ENCODE results near the gene DRC3. TPM values are rescaled to one million over a fixed set of nuclear protein-coding genes. Genes with fewer than 3 reads are reported as not detected.

The DRC3 gene
- total and polyA plus RNA-seq, 5 donors from 2014 or later: not detected

- H3K4me3 Mint-ChIP-seq: peak overlapping the region; percentile 83 to 94 (median 88)
- Histone ChIP-seq H3K4me3 (ENCODE audit: low read depth, low read length) (peak overlapping the region; percentile 74), H3K27ac (ENCODE audit: insufficient read depth, low read length, poor library complexity, severe bottlenecking) (peak overlapping the region; percentile 82), H3K4me1 (ENCODE audit: control insufficient read depth, insufficient read depth, low read length, poor library complexity, severe bottlenecking) (peaks cover 32% of the 10 kb centered on the region), H3K27me3 (ENCODE audit: control insufficient read depth, insufficient read depth, low read length) (no peaks in the 10 kb centered on the region), H3K9me3 (ENCODE audit: control insufficient read depth in 2 of 2, low read length in 2 of 2) (no peaks in the 10 kb centered on the region), H3K36me3 (ENCODE audit: control insufficient read depth, insufficient read depth, low read length) (no peaks in the 10 kb centered on the region)
- H3K36me3 Mint-ChIP-seq: no peaks in the 10 kb centered on the region
- DNase-seq (peak in 1 of 3 donors; percentile 21), ATAC-seq (ENCODE audit: low read depth in 2 of 2) (no peak)
- H3K27ac Mint-ChIP-seq: peak overlapping the region; percentile 52 to 95 (median 89)
- H3K4me1 Mint-ChIP-seq: peaks cover 14 to 59% (median 39%) of the 10 kb centered on the region in 4 donors
- H3K9me3 Mint-ChIP-seq: no peaks in the 10 kb centered on the region
- peaks cover 5% of the 10 kb centered on the region for H3K27me3 Mint-ChIP-seq
Measured at GRCh38 chr17:17971431-17972125, 1.1 kb upstream of the DRC3 start.

GRCh38 chr17:17972952-17973254 is 241 bp downstream of the DRC3 start:
- Mint-ChIP-seq H3K27ac (peak overlapping the region; percentile 58 to 97 (median 95)), H3K4me1 (peaks cover 7 to 46% (median 30%) of the 10 kb centered on the region in 4 donors), H3K36me3 (no peaks in the 10 kb centered on the region), H3K9me3 (no peaks in the 10 kb centered on the region), H3K4me3 (peak overlapping the region; percentile 93 to 98 (median 98)), H3K27me3 (peaks cover 10% of the 10 kb centered on the region)
- Histone ChIP-seq H3K36me3 (ENCODE audit: control insufficient read depth, insufficient read depth, low read length) (no peaks in the 10 kb centered on the region), H3K9me3 (ENCODE audit: control insufficient read depth in 2 of 2, low read length in 2 of 2) (no peaks in the 10 kb centered on the region), H3K27ac (ENCODE audit: insufficient read depth, low read length, poor library complexity, severe bottlenecking) (peak overlapping the region; percentile 78), H3K4me1 (ENCODE audit: control insufficient read depth, insufficient read depth, low read length, poor library complexity, severe bottlenecking) (peaks cover 32% of the 10 kb centered on the region), H3K4me3 (ENCODE audit: low read depth, low read length) (peak overlapping the region; percentile 64), H3K27me3 (ENCODE audit: control insufficient read depth, insufficient read depth, low read length) (no peaks in the 10 kb centered on the region)
- ATAC-seq (ENCODE audit: low read depth in 2 of 2) (no peak), DNase-seq (no peak)

GRCh38 chr17:17975436-17975835 is 2.8 kb downstream of the DRC3 start:
- Histone ChIP-seq H3K27me3 (ENCODE audit: control insufficient read depth, insufficient read depth, low read length) (no peaks in the 10 kb centered on the region), H3K4me1 (ENCODE audit: control insufficient read depth, insufficient read depth, low read length, poor library complexity, severe bottlenecking) (peaks cover 20% of the 10 kb centered on the region), H3K9me3 (ENCODE audit: control insufficient read depth in 2 of 2, low read length in 2 of 2) (no peaks in the 10 kb centered on the region), H3K4me3 (ENCODE audit: low read depth, low read length) (no peak overlapping the region), H3K27ac (ENCODE audit: insufficient read depth, low read length, poor library complexity, severe bottlenecking) (no peak overlapping the region), H3K36me3 (ENCODE audit: control insufficient read depth, insufficient read depth, low read length) (no peaks in the 10 kb centered on the region)
- H3K27ac Mint-ChIP-seq: no peak overlapping the region
- DNase-seq (no peak), ATAC-seq (ENCODE audit: low read depth in 2 of 2) (no peak)
- peak overlapping the region in 1 of 4 donors; percentile 52 for H3K4me3 Mint-ChIP-seq
- H3K9me3 Mint-ChIP-seq: no peaks in the 10 kb centered on the region
- H3K27me3 Mint-ChIP-seq: peaks cover 10% of the 10 kb centered on the region
- no peaks in the 10 kb centered on the region for H3K36me3 Mint-ChIP-seq
- peaks cover 5 to 25% (median 17%) of the 10 kb centered on the region in 4 donors for H3K4me1 Mint-ChIP-seq

GRCh38 chr17:17976931-17977570 is 4.4 kb downstream of the DRC3 start:
- H3K9me3 ChIP-seq (ENCODE audit: control insufficient read depth in 2 of 2, low read length in 2 of 2): no peaks in the 10 kb centered on the region
- H3K27me3 Mint-ChIP-seq: peaks cover 10% of the 10 kb centered on the region
- H3K27me3 ChIP-seq (ENCODE audit: control insufficient read depth, insufficient read depth, low read length): no peaks in the 10 kb centered on the region
- peaks cover 0 to 13% (median 7%) of the 10 kb centered on the region in 4 donors for H3K4me1 Mint-ChIP-seq
- H3K36me3 ChIP-seq (ENCODE audit: control insufficient read depth, insufficient read depth, low read length): no peaks in the 10 kb centered on the region
- H3K27ac ChIP-seq (ENCODE audit: insufficient read depth, low read length, poor library complexity, severe bottlenecking): no peak overlapping the region
- H3K9me3 Mint-ChIP-seq: no peaks in the 10 kb centered on the region
- ATAC-seq (ENCODE audit: low read depth in 2 of 2) (no peak), DNase-seq (no peak)
- H3K4me3 Mint-ChIP-seq: no peak overlapping the region
- H3K4me3 ChIP-seq (ENCODE audit: low read depth, low read length): no peak overlapping the region
- peaks cover 5% of the 10 kb centered on the region for H3K4me1 ChIP-seq (ENCODE audit: control insufficient read depth, insufficient read depth, low read length, poor library complexity, severe bottlenecking)
- no peaks in the 10 kb centered on the region for H3K36me3 Mint-ChIP-seq
- H3K27ac Mint-ChIP-seq: peak overlapping the region in 1 of 3 donors; percentile 88

GRCh38 chr17:17978481-17979424 is 6.1 kb downstream of the DRC3 start:
- H3K27me3 Mint-ChIP-seq: peaks cover 4% of the 10 kb centered on the region
- Histone ChIP-seq H3K4me1 (ENCODE audit: control insufficient read depth, insufficient read depth, low read length, poor library complexity, severe bottlenecking) (no peaks in the 10 kb centered on the region), H3K36me3 (ENCODE audit: control insufficient read depth, insufficient read depth, low read length) (no peaks in the 10 kb centered on the region), H3K4me3 (ENCODE audit: low read depth, low read length) (no peak overlapping the region), H3K27ac (ENCODE audit: insufficient read depth, low read length, poor library complexity, severe bottlenecking) (no peak overlapping the region), H3K9me3 (ENCODE audit: control insufficient read depth in 2 of 2, low read length in 2 of 2) (no peaks in the 10 kb centered on the region), H3K27me3 (ENCODE audit: control insufficient read depth, insufficient read depth, low read length) (no peaks in the 10 kb centered on the region)
- no peak for DNase-seq
- H3K27ac Mint-ChIP-seq: peak overlapping the region in 1 of 3 donors; percentile 48
- no peak for ATAC-seq (ENCODE audit: low read depth in 2 of 2)
- H3K4me3 Mint-ChIP-seq: no peak overlapping the region
- no peaks in the 10 kb centered on the region for H3K9me3 Mint-ChIP-seq
- H3K4me1 Mint-ChIP-seq: peaks cover 0 to 2% (median under 1%) of the 10 kb centered on the region in 4 donors
- no peaks in the 10 kb centered on the region for H3K36me3 Mint-ChIP-seq

- Histone ChIP-seq H3K27me3 (ENCODE audit: control insufficient read depth, insufficient read depth, low read length) (no peaks in the 10 kb centered on the region), H3K27ac (ENCODE audit: insufficient read depth, low read length, poor library complexity, severe bottlenecking) (no peak overlapping the region), H3K4me1 (ENCODE audit: control insufficient read depth, insufficient read depth, low read length, poor library complexity, severe bottlenecking) (no peaks in the 10 kb centered on the region), H3K9me3 (ENCODE audit: control insufficient read depth in 2 of 2, low read length in 2 of 2) (no peaks in the 10 kb centered on the region), H3K4me3 (ENCODE audit: low read depth, low read length) (no peak overlapping the region), H3K36me3 (ENCODE audit: control insufficient read depth, insufficient read depth, low read length) (no peaks in the 10 kb centered on the region)
- H3K4me3 Mint-ChIP-seq: no peak overlapping the region
- no peaks in the 10 kb centered on the region for H3K36me3 Mint-ChIP-seq
- DNase-seq: no peak
- H3K27me3 Mint-ChIP-seq: peaks cover 4% of the 10 kb centered on the region
- H3K4me1 Mint-ChIP-seq: peaks cover 0 to 2% (median under 1%) of the 10 kb centered on the region in 4 donors
- no peak for ATAC-seq (ENCODE audit: low read depth in 2 of 2)
- no peaks in the 10 kb centered on the region for H3K9me3 Mint-ChIP-seq
- H3K27ac Mint-ChIP-seq: no peak overlapping the region
Measured at GRCh38 chr17:17979778-17980177, 7.1 kb downstream of the DRC3 start.

- no peaks in the 10 kb centered on the region for H3K36me3 Mint-ChIP-seq
- H3K27me3 Mint-ChIP-seq: peaks cover 4% of the 10 kb centered on the region
Measured at GRCh38 chr17:17981330-17981729, 8.7 kb downstream of the DRC3 start.

More at GRCh38 chr17:17981330-17981729, 8.7 kb downstream of the DRC3 start:
- no peaks in the 10 kb centered on the region for H3K4me1 Mint-ChIP-seq
- Histone ChIP-seq H3K4me3 (ENCODE audit: low read depth, low read length) (no peak overlapping the region), H3K36me3 (ENCODE audit: control insufficient read depth, insufficient read depth, low read length) (no peaks in the 10 kb centered on the region), H3K9me3 (ENCODE audit: control insufficient read depth in 2 of 2, low read length in 2 of 2) (no peaks in the 10 kb centered on the region), H3K4me1 (ENCODE audit: control insufficient read depth, insufficient read depth, low read length, poor library complexity, severe bottlenecking) (no peaks in the 10 kb centered on the region), H3K27me3 (ENCODE audit: control insufficient read depth, insufficient read depth, low read length) (no peaks in the 10 kb centered on the region), H3K27ac (ENCODE audit: insufficient read depth, low read length, poor library complexity, severe bottlenecking) (no peak overlapping the region)
- no peak for ATAC-seq (ENCODE audit: low read depth in 2 of 2)
- no peak for DNase-seq
- no peak overlapping the region for H3K4me3 Mint-ChIP-seq
- H3K9me3 Mint-ChIP-seq: no peaks in the 10 kb centered on the region
- H3K27ac Mint-ChIP-seq: no peak overlapping the region

Data from CD4-positive, CD25-positive, alpha-beta regulatory T cell (primary cell).